Measurements from ENCODE around the gene CACNA1B.

DNA sequence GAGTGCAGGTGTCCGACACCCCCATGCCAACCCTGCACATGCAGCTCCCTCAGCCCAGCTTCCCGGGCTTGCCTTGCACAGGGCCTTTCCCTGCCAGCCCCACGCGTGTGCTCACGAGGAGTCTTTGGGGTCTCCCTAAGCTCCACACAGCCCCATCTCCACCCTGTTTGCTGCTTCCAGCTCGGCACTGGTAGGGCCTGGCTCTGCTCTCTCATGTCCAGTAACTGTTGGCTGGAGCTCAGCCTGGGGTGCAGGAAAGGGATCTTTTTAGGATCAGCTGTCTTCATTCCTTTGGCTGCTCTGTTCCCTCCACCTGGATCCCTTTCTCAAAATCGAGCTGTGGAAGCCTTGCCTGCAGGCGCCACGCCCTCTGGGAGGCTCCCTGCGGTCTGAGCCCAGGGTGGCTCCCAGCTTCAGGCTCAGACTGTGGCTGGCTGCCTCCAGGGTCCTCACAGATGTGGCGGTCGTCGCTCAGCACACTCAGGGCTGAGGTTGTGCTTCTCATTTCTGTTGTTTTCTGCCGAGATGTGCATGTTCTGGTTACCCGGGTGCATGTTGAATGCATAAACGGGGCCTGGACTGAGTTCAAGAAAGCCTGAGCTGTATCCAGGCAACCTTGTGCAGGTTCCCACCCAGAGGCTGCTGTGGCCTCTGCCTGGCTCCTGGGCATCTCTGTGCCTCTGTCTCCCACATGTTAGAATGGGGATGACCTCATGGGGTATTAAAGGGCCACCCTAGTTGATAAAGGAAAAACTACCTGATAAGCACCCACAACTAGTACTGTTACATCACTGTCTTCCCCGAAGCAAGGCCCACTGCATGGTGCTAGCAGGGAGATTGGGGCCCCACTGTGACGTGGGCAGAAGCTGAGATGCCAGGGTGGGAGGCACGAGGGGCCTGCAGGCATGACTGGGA, 4.3 kb downstream of the CACNA1B start:
- TF ChIP-seq POLR2AphosphoS5 (IDR thresholded peaks at IDR 0.05; ENCODE audit: low read depth, low read length) = no peak
- TF ChIP-seq POLR2A (IDR thresholded peaks at IDR 0.05; ENCODE audit: low read depth, low read length) = no peak
- no peak for TF ChIP-seq TAF1 (IDR thresholded peaks at IDR 0.05; ENCODE audit: low read depth, low read length)
- TF ChIP-seq SPI1 (IDR thresholded peaks at IDR 0.05; ENCODE audit: low read depth, low read length) = no peak
- no peak for TF ChIP-seq PAX5 (IDR thresholded peaks at IDR 0.05; ENCODE audit: insufficient read depth, low read length, severe bottlenecking)
- TF ChIP-seq POU2F2 (IDR thresholded peaks at IDR 0.05; ENCODE audit: low read depth, low read length) = no peak

All from GM12891 (cell line).